Activated T-cell treated with anti-CD3 and anti-CD28 coated beads, Interleukin-2, amount 50 U/mL, for 72 hours (primary cell): ENCODE data around the gene PARD3. TPM values are rescaled to one million over a fixed set of nuclear protein-coding genes. Genes with fewer than 3 reads are reported as not detected.
"Not testable (repeated sequence)": the region's sequence is repeated elsewhere in the genome, so short reads cannot be mapped to it uniquely, and the experiment has no call there.

Source experiments
- ATAC-seq, 2 donors: fragments of 150-1000 bp; cut with Tn5 transposase; replicated peaks in 1 of 2; 2 replicates each; pipeline ENCODE4 v1.10.0; 2021; ENCODE audit warnings: moderate library complexity in 2 of 2, mild to moderate bottlenecking in 1 of 2
- DNase-seq, 2 donors: peaks; one replicate each; pipeline ENCODE4 v3.0.0; 2021 to 2022; ENCODE audit warnings: mixed read lengths in 1 of 2
- H3K27ac Mint-ChIP-seq: one replicate; pipeline ENCODE4 v1.8.0; 2022; ENCODE audit warnings: mild to moderate bottlenecking, moderate library complexity, mixed read lengths
- H3K27me3 Mint-ChIP-seq: one replicate; pipeline ENCODE4 v1.8.0; 2022; ENCODE audit warnings: low read depth, mixed read lengths
- H3K36me3 Mint-ChIP-seq, 2 donors: one replicate each; pipeline ENCODE4 v1.8.0; 2022; ENCODE audit warnings: mixed read lengths in 2 of 2, mild to moderate bottlenecking in 1 of 2; ENCODE audit not compliant: insufficient read depth in 2 of 2
- H3K4me1 Mint-ChIP-seq: one replicate; pipeline ENCODE4 v1.8.0; 2022; ENCODE audit warnings: low read depth, mixed read lengths
- H3K4me3 Mint-ChIP-seq, 2 donors: one replicate each; pipeline ENCODE4 v1.8.0; 2022; ENCODE audit warnings: mild to moderate bottlenecking in 2 of 2, mixed read lengths in 2 of 2, moderate library complexity in 2 of 2
- H3K9me3 Mint-ChIP-seq, 2 donors: one replicate each; pipeline ENCODE4 v1.8.0; 2022; ENCODE audit warnings: mixed read lengths in 2 of 2
- total RNA-seq, 2 donors: library from RNA; stranded (reverse); gene quantifications; one replicate each; pipeline ENCODE4 v1.2.3, GENCODE V29; 2022

The PARD3 gene
- total RNA-seq, 2 donors from 2014 or later: 2.3 to 3.7 TPM

- DNase-seq, H3K27ac Mint-ChIP-seq, H3K36me3 Mint-ChIP-seq, ATAC-seq, H3K9me3 Mint-ChIP-seq, H3K27me3 Mint-ChIP-seq, H3K4me3 Mint-ChIP-seq, H3K4me1 Mint-ChIP-seq: not testable (repeated sequence)
Measured at GRCh38 chr10:34427158-34427910, 387.8 kb downstream of the PARD3 start.

GRCh38 chr10:34426538-34427157 lies 388.4 kb downstream of the PARD3 start:
- not testable (repeated sequence) for ATAC-seq, DNase-seq, H3K9me3 Mint-ChIP-seq, H3K4me3 Mint-ChIP-seq, H3K4me1 Mint-ChIP-seq, H3K27me3 Mint-ChIP-seq, H3K27ac Mint-ChIP-seq, H3K36me3 Mint-ChIP-seq

- H3K27me3 Mint-ChIP-seq: no peaks in the 10 kb centered on the region
- no peaks in the 10 kb centered on the region for H3K36me3 Mint-ChIP-seq
- ATAC-seq (no peak), DNase-seq (no peak)
- H3K4me1 Mint-ChIP-seq: no peaks in the 10 kb centered on the region
- no peak overlapping the region for H3K4me3 Mint-ChIP-seq
- no peak overlapping the region for H3K27ac Mint-ChIP-seq
- H3K9me3 Mint-ChIP-seq: no peaks in the 10 kb centered on the region
Measured at GRCh38 chr10:34426041-34426440, 389.1 kb downstream of the PARD3 start.

- ATAC-seq (no peak), DNase-seq (no peak)
- H3K36me3 Mint-ChIP-seq: no peaks in the 10 kb centered on the region
- H3K27me3 Mint-ChIP-seq: no peaks in the 10 kb centered on the region
- no peak overlapping the region for H3K4me3 Mint-ChIP-seq
- no peaks in the 10 kb centered on the region for H3K9me3 Mint-ChIP-seq
- H3K27ac Mint-ChIP-seq: no peak overlapping the region
- no peaks in the 10 kb centered on the region for H3K4me1 Mint-ChIP-seq
Measured at GRCh38 chr10:34423673-34424625, 391.1 kb downstream of the PARD3 start.

- no peaks in the 10 kb centered on the region for H3K27me3 Mint-ChIP-seq
- DNase-seq (no peak), ATAC-seq (no peak)
- no peak overlapping the region for H3K27ac Mint-ChIP-seq
- no peaks in the 10 kb centered on the region for H3K9me3 Mint-ChIP-seq
- H3K4me1 Mint-ChIP-seq: no peaks in the 10 kb centered on the region
- no peaks in the 10 kb centered on the region for H3K36me3 Mint-ChIP-seq
- no peak overlapping the region for H3K4me3 Mint-ChIP-seq
Measured at GRCh38 chr10:34420795-34421194, 394.3 kb downstream of the PARD3 start.

GRCh38 chr10:34420273-34420672 lies 394.8 kb downstream of the PARD3 start:
- ATAC-seq (no peak), DNase-seq (no peak)
- Mint-ChIP-seq H3K27ac (no peak overlapping the region), H3K9me3 (no peaks in the 10 kb centered on the region), H3K4me3 (no peak overlapping the region), H3K4me1 (no peaks in the 10 kb centered on the region), H3K27me3 (no peaks in the 10 kb centered on the region), H3K36me3 (no peaks in the 10 kb centered on the region)

- peaks cover 0 to 1% of the 10 kb centered on the region in 2 donors for H3K36me3 Mint-ChIP-seq
- no peaks in the 10 kb centered on the region for H3K27me3 Mint-ChIP-seq
- ATAC-seq (no peak), DNase-seq (no peak)
- H3K4me1 Mint-ChIP-seq: no peaks in the 10 kb centered on the region
- no peak overlapping the region for H3K27ac Mint-ChIP-seq
- no peak overlapping the region for H3K4me3 Mint-ChIP-seq
- no peaks in the 10 kb centered on the region for H3K9me3 Mint-ChIP-seq
Measured at GRCh38 chr10:34415039-34415438, 400.1 kb downstream of the PARD3 start.

- no peak overlapping the region for H3K4me3 Mint-ChIP-seq
- H3K27me3 Mint-ChIP-seq: no peaks in the 10 kb centered on the region
- H3K36me3 Mint-ChIP-seq: peaks cover 0 to 1% of the 10 kb centered on the region in 2 donors
- H3K9me3 Mint-ChIP-seq: no peaks in the 10 kb centered on the region
- no peak overlapping the region for H3K27ac Mint-ChIP-seq
- no peak for ATAC-seq
- no peak for DNase-seq
- no peaks in the 10 kb centered on the region for H3K4me1 Mint-ChIP-seq
Measured at GRCh38 chr10:34413756-34414587, 401.1 kb downstream of the PARD3 start.

- Mint-ChIP-seq H3K27ac (no peak overlapping the region), H3K4me3 (no peak overlapping the region), H3K9me3 (no peaks in the 10 kb centered on the region), H3K4me1 (no peaks in the 10 kb centered on the region), H3K27me3 (no peaks in the 10 kb centered on the region), H3K36me3 (peaks cover 0 to 1% of the 10 kb centered on the region in 2 donors)
- ATAC-seq: no peak
- no peak for DNase-seq
Measured at GRCh38 chr10:34413214-34413613, 401.9 kb downstream of the PARD3 start.

- no peak overlapping the region for H3K4me3 Mint-ChIP-seq
- no peaks in the 10 kb centered on the region for H3K4me1 Mint-ChIP-seq
- no peak overlapping the region for H3K27ac Mint-ChIP-seq
Measured at GRCh38 chr10:34408956-34409355, 406.1 kb downstream of the PARD3 start.

GRCh38 chr10:34408381-34408780 lies 406.7 kb downstream of the PARD3 start:
- Mint-ChIP-seq H3K9me3 (no peaks in the 10 kb centered on the region), H3K4me1 (no peaks in the 10 kb centered on the region)
- no peak for ATAC-seq

More at GRCh38 chr10:34408956-34409355, 406.1 kb downstream of the PARD3 start:
- no peak for DNase-seq
- Mint-ChIP-seq H3K36me3 (peaks cover 0 to 1% of the 10 kb centered on the region in 2 donors), H3K9me3 (no peaks in the 10 kb centered on the region), H3K27me3 (peaks cover 13% of the 10 kb centered on the region)
- ATAC-seq: no peak

GRCh38 chr10:34407324-34407805 lies 407.7 kb downstream of the PARD3 start:
- Mint-ChIP-seq H3K4me3 (no peak overlapping the region), H3K4me1 (no peaks in the 10 kb centered on the region), H3K27me3 (peaks cover 13% of the 10 kb centered on the region), H3K27ac (no peak overlapping the region), H3K36me3 (peaks cover 0 to 1% of the 10 kb centered on the region in 2 donors), H3K9me3 (no peaks in the 10 kb centered on the region)
- DNase-seq (no peak), ATAC-seq (no peak)

More at GRCh38 chr10:34408381-34408780, 406.7 kb downstream of the PARD3 start:
- Mint-ChIP-seq H3K27me3 (peaks cover 13% of the 10 kb centered on the region), H3K27ac (no peak overlapping the region), H3K36me3 (peaks cover 0 to 1% of the 10 kb centered on the region in 2 donors), H3K4me3 (no peak overlapping the region)
- no peak for DNase-seq
